RWPE1 (cell line): ENCODE results near the gene PAPPA.

Source experiments
- CTCF ChIA-PET: fragments of 350-600 bp; sonication (Branson Sonifier 250); formaldehyde crosslinking; extraction: SDS; loops from one replicate; lab custom pipeline; 2021; lab: Yijun Ruan, JAX
- POLR2A ChIA-PET: fragments of 400-600 bp; formaldehyde crosslinking; extraction: SDS; loops from one replicate; lab custom pipeline; 2020; ENCODE audit warnings: antibody characterized with exemption; ENCODE audit not compliant: low non-redundant PET; lab: Yijun Ruan, JAX
- DNase-seq: peaks from one replicate; pipeline ENCODE4 v3.0.0; 2012; ENCODE audit warnings: low spot score
- H3K27ac ChIP-seq: fragments of 450-650 bp; 2 replicates; pipeline ENCODE4 v1.5.1; 2017
- TF ChIP-seq, protein P1 (sequence below): fragments of 450-650 bp; conservative IDR thresholded peaks from 2 replicates; pipeline ENCODE4 v1.5.1; 2017; ENCODE audit warnings: low read depth, mild to moderate bottlenecking

The PAPPA gene

DNA sequence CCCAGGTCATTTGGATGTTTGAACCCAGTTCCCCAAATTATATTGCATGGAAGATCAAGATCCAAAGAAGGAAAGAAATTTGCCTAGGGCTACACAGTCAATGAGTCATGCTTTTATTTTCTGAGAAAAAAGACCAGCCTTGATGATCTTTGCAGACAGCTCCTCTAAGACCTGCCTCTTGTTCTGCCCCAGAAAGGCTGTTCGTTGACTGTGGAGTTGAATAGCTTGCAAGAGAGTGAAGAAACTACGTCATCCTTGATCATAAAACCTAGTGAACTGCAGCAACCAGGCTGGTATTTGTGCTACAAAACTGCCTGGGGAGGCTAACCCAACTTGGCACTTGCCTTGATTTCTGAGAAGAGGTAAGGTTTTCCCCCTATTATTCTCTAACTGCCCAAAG, 263.9 kb downstream of the PAPPA start:
- CTCF ChIA-PET = no interaction called here
- H3K27ac ChIP-seq = no peak overlapping the region
- POLR2A ChIA-PET = no interaction called here
- DNase-seq = no peak
- TF ChIP-seq, protein P1, sequence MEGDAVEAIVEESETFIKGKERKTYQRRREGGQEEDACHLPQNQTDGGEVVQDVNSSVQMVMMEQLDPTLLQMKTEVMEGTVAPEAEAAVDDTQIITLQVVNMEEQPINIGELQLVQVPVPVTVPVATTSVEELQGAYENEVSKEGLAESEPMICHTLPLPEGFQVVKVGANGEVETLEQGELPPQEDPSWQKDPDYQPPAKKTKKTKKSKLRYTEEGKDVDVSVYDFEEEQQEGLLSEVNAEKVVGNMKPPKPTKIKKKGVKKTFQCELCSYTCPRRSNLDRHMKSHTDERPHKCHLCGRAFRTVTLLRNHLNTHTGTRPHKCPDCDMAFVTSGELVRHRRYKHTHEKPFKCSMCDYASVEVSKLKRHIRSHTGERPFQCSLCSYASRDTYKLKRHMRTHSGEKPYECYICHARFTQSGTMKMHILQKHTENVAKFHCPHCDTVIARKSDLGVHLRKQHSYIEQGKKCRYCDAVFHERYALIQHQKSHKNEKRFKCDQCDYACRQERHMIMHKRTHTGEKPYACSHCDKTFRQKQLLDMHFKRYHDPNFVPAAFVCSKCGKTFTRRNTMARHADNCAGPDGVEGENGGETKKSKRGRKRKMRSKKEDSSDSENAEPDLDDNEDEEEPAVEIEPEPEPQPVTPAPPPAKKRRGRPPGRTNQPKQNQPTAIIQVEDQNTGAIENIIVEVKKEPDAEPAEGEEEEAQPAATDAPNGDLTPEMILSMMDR = no peak

DNA sequence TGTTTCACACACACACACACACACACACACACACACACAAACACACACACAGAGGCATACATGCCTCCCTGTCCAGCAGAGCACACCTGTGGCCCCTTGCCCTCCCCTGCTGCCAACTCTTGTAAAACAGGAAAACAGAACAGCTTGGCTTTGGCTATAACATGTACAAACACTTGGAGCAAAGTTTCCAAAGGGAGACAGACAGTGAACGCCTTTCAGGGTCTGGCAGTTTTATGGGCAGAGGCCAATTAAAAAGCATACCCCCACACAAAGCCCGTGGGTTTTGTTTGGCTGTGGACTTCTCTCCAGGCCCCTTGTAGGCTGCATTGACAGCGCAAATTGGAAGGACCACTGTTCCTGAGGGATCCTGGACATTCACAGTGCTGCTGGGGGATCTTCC, 265.6 kb downstream of the PAPPA start:
- CTCF ChIA-PET = interaction anchor here (0.6 kb wide), 1 partner anchor 827 kb away, joined by 4 read pairs; no protein-coding TSS in a partner anchor
- POLR2A ChIA-PET = no interaction called here
- no peak overlapping the region for H3K27ac ChIP-seq
- no peak for DNase-seq
- TF ChIP-seq, protein P1 = no peak

DNA sequence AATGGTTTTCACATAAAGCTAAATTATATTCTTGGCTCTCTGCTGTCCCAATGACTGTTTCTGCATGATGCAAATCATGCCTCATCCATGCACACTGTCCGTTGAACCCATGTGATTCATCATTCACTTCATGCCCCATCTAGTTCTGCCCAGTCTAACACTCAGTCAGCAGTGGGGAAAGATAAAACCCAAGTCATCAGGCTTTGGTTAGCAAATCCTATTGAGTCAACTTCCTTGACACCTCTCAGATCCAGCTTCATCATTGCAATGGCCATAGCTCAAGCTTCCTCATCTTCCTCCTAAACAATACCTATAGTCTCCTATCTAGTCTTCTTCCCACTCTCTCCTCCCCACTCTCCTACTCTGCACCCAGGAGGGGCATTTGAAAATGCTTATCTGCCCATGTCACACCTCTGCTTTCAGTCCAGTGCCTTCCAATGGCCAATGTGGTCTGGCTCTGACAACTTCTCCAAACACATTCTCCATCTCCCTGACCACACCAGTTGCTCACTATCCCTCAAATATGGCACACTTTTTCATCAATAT, 267.5 kb downstream of the PAPPA start:
- CTCF ChIA-PET = interaction anchor here (0.6 kb wide), 1 partner anchor 151 kb away, joined by 3 read pairs; no protein-coding TSS in a partner anchor
- DNase-seq = peak; percentile 13
- no peak overlapping the region for H3K27ac ChIP-seq
- TF ChIP-seq, protein P1 = no peak
- POLR2A ChIA-PET = no interaction called here

DNA sequence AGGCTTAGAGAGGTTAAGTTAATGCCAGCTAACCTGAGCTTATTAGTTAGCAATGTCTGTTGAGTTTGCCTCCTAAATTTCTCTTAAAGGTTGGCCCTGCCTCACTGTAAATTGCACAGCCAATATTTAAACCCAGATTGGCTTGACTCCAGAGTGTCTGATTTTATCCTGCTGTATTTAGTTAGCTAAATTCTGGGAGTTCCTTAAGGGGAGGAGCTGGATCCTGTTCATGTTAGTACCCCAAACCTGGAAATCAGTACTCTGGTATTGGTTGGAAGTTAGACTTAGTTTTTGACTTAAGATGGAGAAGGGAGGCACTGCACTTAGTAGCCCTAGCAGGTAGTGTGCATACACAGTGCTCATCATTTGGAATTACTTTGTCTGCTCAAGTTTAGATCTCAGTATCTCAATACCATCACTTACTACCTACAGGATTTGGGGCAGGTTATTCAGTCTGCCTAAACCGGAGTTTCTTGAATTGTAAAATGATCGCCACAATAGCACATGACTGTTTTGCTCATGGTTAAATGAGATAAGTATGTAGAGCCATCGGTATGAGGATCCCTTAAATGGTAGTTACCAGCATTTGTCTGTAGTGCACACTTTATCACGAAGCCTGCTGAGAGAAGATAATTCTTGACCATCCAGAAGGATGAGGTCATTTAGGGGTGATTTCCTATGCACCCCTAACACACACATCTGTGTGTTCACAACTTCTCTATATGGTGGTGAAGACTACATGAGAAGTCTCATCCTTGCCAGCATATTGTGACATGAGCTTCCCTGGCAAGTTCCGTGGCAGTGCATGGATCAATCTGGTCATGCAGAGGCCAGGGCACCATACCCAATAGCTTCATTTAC, 268.8 kb downstream of the PAPPA start:
- TF ChIP-seq, protein P1 = no peak
- DNase-seq = no peak
- POLR2A ChIA-PET = no interaction called here
- CTCF ChIA-PET = interaction anchor here (0.6 to 0.7 kb wide), 2 partner anchors 24 to 1165 kb away, joined by 3 read pairs; no protein-coding TSS in a partner anchor
- no peak overlapping the region for H3K27ac ChIP-seq

DNA sequence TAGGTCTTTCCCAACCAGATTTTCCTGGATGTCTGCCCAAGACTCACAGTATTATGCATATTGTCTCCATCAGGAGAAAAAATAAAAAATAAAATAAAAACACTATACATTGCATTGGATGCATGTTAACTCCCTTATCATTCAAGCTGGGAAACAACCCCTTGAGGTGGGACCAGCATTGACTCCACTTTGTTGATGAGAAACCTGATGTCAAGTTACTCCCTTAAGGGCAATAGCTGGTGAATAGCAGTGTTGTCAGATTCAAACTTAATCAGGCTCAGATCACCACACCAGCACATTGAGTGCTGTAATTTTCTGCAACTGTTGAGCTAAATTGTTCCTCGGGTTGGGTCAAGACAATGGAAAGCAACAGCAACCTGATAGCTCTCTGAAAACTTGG, 269.6 kb downstream of the PAPPA start:
- POLR2A ChIA-PET = no interaction called here
- DNase-seq = no peak
- CTCF ChIA-PET = interaction anchor here (0.6 to 0.7 kb wide), 2 partner anchors 25 to 1164 kb away, joined by 3 read pairs; no protein-coding TSS in a partner anchor
- no peak overlapping the region for H3K27ac ChIP-seq
- TF ChIP-seq, protein P1 = no peak

DNA sequence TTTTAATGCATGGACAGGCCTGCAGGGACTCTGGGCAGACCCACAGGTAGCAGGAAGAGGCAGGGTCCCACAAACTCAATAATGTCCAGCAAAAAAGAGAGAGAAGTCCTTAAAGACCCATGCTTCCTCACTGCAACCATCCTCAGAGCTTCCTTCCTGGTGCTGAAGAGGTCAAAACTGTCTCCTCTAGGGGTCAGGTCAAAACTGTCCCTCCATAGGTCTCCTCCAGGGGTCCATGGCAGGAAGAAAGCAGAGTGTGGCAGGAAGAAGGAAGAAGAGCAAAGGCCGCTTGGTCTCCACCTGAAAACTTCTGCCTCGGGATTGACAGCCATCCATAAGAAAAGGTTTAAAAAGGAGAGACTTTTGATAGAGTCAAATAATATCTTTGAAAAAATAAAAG, 271.7 kb downstream of the PAPPA start:
- POLR2A ChIA-PET = no interaction called here
- TF ChIP-seq, protein P1 = no peak
- CTCF ChIA-PET = no interaction called here
- DNase-seq = no peak
- no peak overlapping the region for H3K27ac ChIP-seq
